ENCODE results near the gene RCOR2.
"Not testable (repeated sequence)": the region's sequence is repeated elsewhere in the genome, so short reads cannot be mapped to it uniquely, and the experiment has no call there.

RCOR2 gene

DNA sequence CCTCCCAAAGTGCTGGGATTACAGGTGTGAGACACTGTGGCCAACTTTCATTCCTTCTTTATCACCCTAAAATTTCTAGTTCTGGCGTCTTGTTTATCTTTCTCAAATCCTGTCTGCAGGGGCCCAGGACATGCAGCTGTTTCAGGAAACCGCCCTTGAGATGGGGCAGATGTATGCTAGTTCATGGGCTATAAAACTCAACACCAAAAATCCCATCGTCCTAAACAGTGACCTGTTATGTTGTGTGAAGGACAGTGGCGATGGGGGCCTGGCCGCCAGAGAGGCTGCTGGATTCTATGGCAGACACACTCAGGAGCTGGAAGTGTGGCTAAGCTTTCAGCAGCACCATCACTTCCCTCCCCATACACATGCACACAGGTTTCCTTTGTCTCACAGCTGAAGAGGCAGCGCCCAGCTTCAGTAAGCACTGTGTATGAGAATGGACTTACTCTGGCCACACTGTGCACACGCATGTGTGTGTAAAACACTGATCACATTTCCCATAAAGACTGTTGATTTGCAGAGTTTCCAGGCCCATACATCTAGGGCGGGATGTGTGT is 41.4 kb downstream of the RCOR2 start:
- no peak for DNase-seq

- no peak for DNase-seq
Measured at GRCh38 chr11:63874511-63874910, 42.5 kb downstream of the RCOR2 start.

DNA sequence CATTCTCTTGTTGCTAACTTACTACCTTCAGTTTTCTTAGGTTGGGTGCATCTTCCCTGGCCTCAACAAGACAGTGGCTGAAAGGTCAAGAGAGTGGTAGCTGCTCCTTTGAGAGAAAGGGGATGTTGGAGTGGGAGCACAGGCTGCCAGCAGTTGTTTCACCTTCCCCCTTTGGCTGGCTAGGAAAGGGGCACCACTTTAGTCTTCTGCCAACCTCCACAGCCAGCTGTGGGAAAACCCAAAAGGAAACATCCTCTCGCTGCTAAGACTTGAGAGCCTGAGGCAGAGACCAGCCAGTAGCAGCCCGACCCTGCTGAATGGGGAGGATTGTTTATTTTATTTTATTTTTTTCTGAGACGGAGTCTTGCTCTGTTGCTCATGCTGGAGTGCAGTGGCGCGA is 43.7 kb downstream of the RCOR2 start:
- DNase-seq: no peak

- DNase-seq: no peak
Measured at GRCh38 chr11:63872800-63873197, 44.2 kb downstream of the RCOR2 start.

DNA sequence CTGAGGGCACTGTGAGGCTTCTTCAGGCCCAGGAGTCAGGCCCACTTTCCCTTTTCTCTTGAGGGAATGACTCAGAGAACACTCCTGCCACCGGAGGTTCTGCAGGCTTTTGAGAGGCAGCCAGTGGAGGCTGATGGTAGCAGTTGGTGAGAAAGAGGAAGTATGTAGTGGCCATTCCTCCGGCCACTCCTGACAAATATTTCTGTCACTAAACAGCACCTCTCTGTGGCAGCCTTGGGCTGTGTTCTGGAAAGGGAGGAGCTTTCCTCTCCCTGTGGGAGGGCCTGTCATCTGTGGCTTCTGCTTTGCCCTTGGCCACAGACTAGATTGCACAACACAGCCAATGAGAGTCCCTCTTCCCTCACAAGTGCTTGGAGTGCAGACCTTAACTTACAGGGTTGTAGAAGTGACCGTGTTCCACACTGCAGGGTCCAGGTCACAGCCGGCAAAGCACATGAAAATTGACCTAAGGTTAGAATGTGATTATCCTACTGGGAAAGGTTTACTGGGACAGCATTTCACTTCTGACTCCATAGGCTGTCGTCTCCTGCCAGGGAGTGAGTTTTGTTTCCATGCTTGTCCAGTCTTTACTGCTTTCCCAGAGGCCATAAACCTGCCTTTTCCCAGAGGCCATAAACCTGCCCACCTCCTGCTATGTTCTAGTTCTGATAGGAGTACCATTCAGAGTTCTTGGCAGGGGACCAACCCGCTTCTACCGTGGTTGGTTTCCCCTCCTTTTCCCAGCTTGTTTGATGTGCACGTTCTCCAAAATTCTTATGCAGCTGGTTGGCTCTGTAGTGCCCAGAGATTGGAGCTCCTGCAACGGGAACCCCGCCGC is 44.8 kb downstream of the RCOR2 start:
- peak; percentile 90 for DNase-seq

DNA sequence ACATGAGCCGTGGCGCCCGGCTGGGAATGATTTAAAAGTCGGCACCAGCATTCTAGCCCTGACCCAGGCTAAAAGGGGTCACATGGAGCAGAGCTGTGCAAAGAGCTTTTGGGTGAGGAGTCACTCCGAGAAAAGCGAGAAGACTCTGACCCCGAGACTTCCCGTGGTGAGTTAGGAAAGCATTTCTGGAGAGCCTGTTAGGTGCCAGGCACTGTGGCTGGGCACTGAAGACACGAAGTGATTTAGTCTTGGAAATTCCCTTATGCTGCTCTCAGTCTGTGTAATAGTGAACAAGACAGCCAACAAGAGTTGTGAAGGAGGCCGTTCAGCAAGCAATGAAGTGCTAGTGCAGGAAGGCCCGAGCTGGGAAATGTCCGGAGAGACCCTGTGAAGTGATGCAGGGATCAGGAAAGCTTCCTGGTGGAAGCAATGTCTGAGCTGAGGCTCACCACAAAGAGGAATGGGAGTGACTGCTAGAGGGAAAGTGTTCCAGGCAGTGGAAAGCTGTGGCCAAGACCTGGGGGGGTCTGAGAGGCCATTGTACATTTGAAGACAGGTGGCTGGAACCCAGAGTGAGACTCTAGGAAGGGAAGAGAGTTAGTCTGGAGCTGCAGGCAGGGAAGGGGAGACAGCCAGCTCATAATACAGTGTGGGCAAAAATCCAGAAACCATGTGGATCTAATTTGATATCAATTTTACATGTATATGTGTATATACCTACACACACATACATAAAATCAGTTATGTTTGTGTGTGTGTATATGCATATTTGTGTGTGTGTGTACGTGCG is 46.4 kb downstream of the RCOR2 start:
- DNase-seq: no peak

- DNase-seq: no peak
Measured at GRCh38 chr11:63869683-63870082, 47.3 kb downstream of the RCOR2 start.

DNA sequence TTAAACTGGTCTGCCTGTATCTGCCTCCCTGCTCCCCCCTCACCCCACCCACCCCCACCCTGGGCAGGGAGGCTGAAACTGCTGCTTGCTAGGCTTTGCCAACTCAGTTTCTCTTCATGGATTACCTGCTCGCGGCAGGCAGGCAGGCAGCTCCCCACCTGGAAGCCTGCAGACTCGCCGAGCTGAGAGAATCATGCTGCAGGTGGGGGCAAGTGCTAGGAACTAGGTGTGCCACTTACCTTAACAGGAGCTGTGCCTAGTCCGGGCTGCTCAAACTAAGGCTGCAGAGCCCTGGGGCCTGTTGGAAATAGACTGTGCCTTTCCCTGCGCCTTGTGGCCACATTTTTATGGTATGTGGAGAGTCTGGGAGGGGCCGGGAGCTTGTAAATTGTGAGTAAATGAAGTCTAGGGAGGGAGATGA is 47.8 kb downstream of the RCOR2 start:
- DNase-seq: no peak

DNA sequence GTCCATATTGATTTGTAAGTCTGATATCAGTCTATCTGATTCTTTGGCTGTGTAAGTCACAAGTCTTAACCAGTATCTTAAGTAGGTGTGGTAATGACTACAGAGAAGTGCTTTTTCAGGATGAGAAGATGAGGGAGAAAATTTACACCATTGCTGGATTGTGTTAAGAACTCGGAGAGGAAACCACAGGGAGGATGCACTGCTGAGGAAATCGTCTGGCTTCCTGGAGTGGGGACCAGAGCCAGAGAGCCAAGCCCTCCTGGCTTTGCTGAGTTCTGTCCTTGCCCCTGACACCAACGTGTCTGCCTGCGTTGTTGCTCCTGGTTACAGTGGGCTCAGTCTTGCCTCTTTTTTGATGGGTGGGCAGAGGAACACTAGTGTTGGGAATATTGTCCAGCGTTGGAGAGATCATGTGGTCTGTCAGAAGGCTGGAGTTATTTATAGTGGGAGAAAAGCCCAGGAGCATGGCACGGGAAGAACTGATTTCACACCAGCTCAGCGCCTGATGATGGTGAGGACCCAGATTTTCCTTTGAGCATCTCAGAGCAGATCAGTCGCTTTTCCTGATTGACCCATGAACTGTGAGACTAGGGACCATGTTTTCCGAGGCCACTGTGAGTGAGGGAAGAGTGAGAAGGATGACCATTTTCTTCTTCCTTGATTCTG is 48.4 kb downstream of the RCOR2 start:
- DNase-seq: no peak

GRCh38 chr11:63867511-63867910 is 49.5 kb downstream of the RCOR2 start:
- no peak for DNase-seq

- DNase-seq: no peak
Measured at GRCh38 chr11:63866211-63866610, 50.8 kb downstream of the RCOR2 start.

DNA sequence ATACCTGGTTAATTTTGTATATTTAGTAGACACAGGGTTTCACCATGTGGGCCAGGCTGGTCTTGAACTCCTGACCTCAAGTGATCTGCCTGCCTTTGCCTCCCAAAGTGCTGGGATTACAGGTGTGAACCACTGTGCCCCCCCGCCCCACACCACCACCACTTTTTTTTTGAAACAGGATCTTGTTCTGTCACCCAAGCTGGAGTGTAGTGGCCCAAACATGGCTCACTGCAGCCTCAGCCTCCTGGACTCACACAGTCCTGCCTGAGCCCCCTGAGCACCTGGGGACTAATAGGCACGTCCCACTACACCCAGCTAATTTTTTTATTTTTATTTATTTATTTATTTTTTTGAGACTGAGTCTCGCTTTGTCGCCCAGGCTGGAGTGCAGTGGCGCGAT is 53.3 kb downstream of the RCOR2 start:
- DNase-seq: not testable (repeated sequence)

DNA sequence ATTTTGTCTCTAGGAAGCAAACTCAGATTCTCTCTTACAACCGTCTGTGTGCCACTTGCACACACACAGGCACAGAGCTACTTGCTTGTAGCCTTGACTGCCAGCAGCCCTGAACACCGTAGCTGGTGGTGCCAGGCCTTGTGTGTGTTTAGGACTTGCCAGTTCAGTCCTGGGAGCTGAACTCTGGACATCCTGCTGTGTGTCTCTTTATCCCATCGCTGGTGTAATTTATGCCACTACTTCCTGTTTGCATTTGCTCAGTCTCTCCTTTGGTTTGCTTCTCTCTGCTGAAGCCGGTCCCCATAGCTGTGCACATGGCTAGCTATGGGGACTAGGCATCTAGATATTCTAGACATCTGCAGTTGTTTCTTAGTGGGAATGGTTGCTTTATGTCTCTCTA is 54.0 kb downstream of the RCOR2 start:
- DNase-seq: no peak
